Vagina (tissue), 2 donors: Measurements from ENCODE around the gene INPP4B.

ENCODE experiments used
- CTCF ChIP-seq, 3 experiments: fragments of 450-650 bp in 2 of 3; fragments of 200-600 bp in 1 of 3; sonication (generic) in 1 of 3; IDR thresholded peaks; one replicate each; pipeline ENCODE4 v1.5.1; 2017 to 2019; ENCODE audit warnings: antibody characterized with exemption in 3 of 3, mild to moderate bottlenecking in 2 of 3, moderate library complexity in 2 of 3
- POLR2A ChIP-seq, 2 donors: fragments of 450-650 bp; IDR thresholded peaks; one replicate each; pipeline ENCODE4 v1.6.1; 2017; ENCODE audit warnings: antibody characterized with exemption in 2 of 2, mild to moderate bottlenecking in 2 of 2, moderate library complexity in 2 of 2

GRCh38 chr4:142265946-142266345, 580.2 kb downstream of the INPP4B start:
- no peak for TF ChIP-seq CTCF (IDR thresholded peaks at IDR 0.05)
- TF ChIP-seq POLR2A (IDR thresholded peaks at IDR 0.05), result no peak
